B cell (primary cell): ENCODE measurements around the gene CCDC110.

Experiments
- EZH2 ChIP-seq: IDR thresholded peaks from 2 replicates; pipeline ENCODE4 v1.6.1; 2012; ENCODE audit warnings: borderline replicate concordance, low read depth, mild to moderate bottlenecking, moderate library complexity, low read length; ENCODE audit not compliant: insufficient read depth, poor library complexity, severe bottlenecking
- TF ChIP-seq, protein P1 (sequence below): fragments of 200-600 bp; IDR thresholded peaks from one replicate; pipeline ENCODE4 v1.8.0; 2022; ENCODE audit warnings: antibody characterized with exemption, mild to moderate bottlenecking

GRCh38 chr4:185411849-185412248, 59.7 kb downstream of the CCDC110 start:
- TF ChIP-seq, protein P1, sequence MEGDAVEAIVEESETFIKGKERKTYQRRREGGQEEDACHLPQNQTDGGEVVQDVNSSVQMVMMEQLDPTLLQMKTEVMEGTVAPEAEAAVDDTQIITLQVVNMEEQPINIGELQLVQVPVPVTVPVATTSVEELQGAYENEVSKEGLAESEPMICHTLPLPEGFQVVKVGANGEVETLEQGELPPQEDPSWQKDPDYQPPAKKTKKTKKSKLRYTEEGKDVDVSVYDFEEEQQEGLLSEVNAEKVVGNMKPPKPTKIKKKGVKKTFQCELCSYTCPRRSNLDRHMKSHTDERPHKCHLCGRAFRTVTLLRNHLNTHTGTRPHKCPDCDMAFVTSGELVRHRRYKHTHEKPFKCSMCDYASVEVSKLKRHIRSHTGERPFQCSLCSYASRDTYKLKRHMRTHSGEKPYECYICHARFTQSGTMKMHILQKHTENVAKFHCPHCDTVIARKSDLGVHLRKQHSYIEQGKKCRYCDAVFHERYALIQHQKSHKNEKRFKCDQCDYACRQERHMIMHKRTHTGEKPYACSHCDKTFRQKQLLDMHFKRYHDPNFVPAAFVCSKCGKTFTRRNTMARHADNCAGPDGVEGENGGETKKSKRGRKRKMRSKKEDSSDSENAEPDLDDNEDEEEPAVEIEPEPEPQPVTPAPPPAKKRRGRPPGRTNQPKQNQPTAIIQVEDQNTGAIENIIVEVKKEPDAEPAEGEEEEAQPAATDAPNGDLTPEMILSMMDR: no peak
- TF ChIP-seq EZH2: no peak
